Gastrocnemius medialis (tissue), 4 donors: ENCODE results near the gene SRD5A3.

Source experiments
- POLR2A ChIP-seq, 2 donors: fragments of 450-650 bp; IDR thresholded peaks; one replicate each; pipeline ENCODE4 v1.6.1; 2017; ENCODE audit warnings: antibody characterized with exemption in 2 of 2, mild to moderate bottlenecking in 2 of 2, moderate library complexity in 2 of 2
- TF ChIP-seq, protein P1 (sequence below), 5 experiments: fragments of 450-650 bp in 3 of 5; fragments of 200-600 bp in 2 of 5; sonication (generic) in 2 of 5; IDR thresholded peaks in 4 of 5; conservative IDR thresholded peaks in 1 of 5; 1 replicate in 4 of 5; 2 replicates in 1 of 5; pipeline ENCODE4 v1.5.1; 2016 to 2019; ENCODE audit warnings: antibody characterized with exemption in 5 of 5, mild to moderate bottlenecking in 3 of 5, moderate library complexity in 3 of 5

DNA sequence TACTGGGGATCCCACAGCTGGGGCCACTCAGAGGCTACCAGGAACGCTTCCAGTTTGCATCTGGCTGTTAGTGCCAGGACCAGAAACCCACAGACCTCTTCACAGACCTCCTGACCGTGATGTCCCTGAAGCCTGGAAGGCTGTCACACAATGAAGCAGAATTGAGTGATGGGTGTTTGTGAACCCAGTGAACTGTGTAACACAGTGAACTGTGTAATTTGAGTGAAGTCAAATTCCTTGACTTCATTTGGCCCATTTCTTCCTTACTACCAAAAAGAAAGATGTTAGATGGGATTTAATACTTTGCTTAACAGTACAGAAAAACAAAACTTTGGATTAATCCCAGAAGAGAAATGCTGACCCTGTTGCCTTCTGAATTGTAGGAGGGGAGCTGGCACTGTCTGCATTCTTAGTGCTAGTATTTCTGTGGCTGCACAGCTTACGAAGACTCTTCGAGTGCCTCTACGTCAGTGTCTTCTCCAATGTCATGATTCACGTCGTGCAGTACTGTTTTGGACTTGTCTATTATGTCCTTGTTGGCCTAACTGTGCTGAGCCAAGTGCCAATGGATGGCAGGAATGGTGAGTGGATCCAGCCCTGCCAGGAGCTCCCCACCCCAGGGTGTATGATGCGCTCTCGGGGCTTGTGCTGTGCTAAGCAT, 17.8 kb downstream of the SRD5A3 start:
- TF ChIP-seq, protein P1, sequence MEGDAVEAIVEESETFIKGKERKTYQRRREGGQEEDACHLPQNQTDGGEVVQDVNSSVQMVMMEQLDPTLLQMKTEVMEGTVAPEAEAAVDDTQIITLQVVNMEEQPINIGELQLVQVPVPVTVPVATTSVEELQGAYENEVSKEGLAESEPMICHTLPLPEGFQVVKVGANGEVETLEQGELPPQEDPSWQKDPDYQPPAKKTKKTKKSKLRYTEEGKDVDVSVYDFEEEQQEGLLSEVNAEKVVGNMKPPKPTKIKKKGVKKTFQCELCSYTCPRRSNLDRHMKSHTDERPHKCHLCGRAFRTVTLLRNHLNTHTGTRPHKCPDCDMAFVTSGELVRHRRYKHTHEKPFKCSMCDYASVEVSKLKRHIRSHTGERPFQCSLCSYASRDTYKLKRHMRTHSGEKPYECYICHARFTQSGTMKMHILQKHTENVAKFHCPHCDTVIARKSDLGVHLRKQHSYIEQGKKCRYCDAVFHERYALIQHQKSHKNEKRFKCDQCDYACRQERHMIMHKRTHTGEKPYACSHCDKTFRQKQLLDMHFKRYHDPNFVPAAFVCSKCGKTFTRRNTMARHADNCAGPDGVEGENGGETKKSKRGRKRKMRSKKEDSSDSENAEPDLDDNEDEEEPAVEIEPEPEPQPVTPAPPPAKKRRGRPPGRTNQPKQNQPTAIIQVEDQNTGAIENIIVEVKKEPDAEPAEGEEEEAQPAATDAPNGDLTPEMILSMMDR (IDR thresholded peaks at IDR 0.05 in 4 of 5, conservative IDR thresholded peaks at IDR 0.05 in 1 of 5): no peak
- TF ChIP-seq POLR2A (IDR thresholded peaks at IDR 0.05): no peak
